LNCAP (cell line): ENCODE results near the gene ZNF575.

Experiments
- TF ChIP-seq, protein P1 (sequence below): fragments of 450-650 bp; IDR thresholded peaks from 2 replicates; pipeline ENCODE4 v1.5.1; 2017; ENCODE audit warnings: mild to moderate bottlenecking

ZNF575 gene

DNA sequence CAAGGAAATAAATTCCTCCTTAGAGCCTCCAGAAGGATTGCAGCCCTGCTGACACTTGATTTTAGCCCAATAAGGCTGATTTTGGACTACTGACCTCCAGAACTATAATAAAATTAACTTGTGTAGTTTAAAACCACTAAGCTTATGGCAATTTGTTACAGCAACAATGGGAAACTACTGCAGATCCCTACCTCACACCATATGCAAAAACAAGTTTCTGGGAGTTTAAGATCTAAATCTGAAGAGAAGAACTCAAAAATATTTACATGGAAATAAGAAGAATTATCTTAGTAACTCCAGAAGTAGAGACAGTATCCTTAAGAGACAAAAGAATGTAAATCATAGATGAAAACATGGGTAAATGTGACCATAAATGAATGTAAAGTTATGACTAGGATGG is 5.9 kb downstream of the ZNF575 start:
- TF ChIP-seq, protein P1, sequence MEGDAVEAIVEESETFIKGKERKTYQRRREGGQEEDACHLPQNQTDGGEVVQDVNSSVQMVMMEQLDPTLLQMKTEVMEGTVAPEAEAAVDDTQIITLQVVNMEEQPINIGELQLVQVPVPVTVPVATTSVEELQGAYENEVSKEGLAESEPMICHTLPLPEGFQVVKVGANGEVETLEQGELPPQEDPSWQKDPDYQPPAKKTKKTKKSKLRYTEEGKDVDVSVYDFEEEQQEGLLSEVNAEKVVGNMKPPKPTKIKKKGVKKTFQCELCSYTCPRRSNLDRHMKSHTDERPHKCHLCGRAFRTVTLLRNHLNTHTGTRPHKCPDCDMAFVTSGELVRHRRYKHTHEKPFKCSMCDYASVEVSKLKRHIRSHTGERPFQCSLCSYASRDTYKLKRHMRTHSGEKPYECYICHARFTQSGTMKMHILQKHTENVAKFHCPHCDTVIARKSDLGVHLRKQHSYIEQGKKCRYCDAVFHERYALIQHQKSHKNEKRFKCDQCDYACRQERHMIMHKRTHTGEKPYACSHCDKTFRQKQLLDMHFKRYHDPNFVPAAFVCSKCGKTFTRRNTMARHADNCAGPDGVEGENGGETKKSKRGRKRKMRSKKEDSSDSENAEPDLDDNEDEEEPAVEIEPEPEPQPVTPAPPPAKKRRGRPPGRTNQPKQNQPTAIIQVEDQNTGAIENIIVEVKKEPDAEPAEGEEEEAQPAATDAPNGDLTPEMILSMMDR: no peak

DNA sequence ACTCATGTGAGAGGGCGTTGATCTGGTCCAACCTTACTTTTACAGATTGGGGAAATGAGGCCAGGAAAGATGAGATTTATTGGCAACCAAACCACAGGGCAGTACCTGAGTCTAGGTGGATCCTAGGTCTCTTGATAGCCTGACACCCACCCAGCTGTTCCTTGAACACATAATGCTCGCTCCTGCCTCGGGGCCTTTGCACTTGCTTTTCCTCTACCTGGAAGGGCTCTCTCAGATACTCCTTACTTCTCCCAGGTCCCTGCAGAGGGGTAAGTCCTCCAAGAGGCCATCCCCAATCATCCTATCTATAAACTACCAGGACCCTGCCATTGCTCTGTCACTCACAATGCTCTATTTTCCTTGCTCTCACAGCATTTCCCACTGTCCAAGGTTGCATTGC is 7.4 kb downstream of the ZNF575 start:
- TF ChIP-seq, protein P1: no peak

DNA sequence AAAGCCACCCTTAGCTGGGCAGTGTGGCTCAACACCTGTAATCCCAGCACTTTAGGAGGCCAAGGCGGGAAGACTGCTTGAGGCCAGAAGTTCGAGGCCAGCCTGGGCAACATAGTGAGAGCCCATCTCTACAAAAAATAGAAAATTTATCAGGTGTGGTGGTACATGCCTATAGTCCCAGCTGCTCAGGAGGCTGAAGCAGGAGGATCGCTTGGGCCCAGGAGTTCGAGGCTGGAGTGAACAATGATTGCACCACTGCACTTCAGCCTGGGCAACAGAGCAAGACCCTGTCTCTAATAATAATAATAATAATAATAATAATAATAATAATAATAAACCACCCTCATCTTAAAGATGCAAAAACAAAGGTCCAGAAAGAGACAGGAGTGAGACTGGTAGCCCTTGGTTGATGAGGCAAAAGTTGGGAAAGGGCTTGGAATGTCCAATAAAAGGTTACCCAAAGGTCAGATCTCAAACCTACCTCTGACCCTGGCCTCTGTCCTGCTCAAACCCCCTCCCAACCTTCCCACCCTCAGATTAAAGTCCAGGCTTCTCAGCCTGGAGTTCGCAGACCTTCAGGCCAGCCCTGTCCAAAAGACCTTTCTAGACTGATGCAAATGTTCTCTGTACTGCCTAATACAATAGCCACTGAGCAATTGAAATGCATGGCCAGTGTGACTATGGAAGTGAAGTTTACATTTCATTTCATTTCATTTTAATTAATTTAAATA is 9.1 kb downstream of the ZNF575 start:
- TF ChIP-seq, protein P1: no peak

DNA sequence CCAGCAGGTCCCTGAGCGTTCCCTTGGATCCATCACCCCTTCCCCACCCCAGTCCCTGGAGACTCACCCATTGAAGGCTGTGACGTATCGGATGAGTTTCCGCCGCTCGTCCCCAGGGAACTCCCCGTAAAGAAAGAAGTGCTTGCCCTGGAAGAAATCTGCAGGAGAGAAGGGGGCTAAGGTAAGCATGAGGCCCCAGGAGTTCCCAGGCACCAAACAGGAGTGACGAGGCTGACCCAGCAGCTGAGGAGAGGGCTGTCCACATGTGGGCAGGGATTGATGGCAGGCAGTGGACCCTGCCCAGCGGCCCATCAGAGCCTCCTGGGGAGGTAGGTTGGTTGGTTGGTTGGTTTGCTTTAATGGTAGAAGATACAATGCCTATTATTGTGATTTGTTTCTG is 11.1 kb downstream of the ZNF575 start:
- TF ChIP-seq, protein P1: no peak

DNA sequence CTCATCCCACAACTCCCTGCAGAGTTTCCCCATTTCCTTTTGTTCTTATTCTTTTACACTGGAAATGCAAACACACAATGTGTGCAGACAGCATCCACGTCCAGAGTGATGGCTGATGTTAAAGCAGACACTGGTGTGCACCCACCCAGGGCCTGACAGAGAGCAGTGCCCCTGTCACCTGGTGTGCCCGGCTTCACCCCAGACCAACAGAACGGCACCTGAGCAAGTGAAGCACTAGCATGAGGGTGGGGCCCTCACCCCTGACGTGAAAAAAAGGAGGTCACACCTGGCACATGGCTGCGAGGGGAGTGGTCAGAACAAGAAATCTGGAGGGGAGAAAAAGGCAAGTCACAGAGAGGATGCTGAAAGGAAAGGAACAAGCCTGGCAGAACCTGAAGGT is 12.3 kb downstream of the ZNF575 start:
- TF ChIP-seq, protein P1: no peak

DNA sequence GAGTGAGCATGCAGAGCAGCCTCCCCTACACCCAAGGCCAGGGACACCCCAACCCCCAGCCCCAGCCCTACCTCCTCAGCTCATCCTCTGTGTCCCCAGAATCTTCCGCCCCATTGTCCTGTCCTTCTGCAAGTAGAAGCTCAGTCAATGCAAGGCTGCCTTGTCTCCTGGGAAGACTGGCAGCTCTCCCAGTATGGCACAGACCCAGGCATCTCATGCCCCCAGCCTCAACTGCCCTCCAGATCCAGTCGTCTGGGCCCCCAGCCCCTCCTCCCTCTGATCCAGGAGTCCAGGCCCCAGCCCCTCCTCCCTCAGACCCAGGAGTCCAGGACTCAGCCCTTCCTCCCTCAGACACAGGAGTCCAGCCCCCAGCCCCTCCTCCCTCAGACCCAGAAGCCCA is 13.0 kb downstream of the ZNF575 start:
- TF ChIP-seq, protein P1: no peak

DNA sequence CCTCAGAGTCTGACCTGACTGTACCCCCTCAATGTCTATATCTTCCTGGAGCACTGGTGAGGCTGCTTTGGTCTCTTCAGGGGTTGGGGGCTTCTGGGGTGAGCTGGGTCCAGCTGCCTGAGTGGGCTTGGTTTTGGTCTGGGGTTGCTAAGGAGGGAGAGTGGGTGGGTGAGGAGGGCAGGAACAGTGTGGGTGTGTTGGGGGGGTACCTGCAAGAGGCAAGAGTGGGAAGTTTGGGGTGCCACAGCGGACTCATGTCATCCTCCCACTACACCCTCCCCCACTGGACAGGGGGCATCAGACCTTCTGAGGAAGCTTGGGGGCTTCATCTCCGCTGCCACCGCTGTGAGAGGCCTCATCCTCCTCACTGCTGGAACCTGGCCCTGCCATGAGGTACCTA is 13.6 kb downstream of the ZNF575 start:
- TF ChIP-seq, protein P1: no peak

DNA sequence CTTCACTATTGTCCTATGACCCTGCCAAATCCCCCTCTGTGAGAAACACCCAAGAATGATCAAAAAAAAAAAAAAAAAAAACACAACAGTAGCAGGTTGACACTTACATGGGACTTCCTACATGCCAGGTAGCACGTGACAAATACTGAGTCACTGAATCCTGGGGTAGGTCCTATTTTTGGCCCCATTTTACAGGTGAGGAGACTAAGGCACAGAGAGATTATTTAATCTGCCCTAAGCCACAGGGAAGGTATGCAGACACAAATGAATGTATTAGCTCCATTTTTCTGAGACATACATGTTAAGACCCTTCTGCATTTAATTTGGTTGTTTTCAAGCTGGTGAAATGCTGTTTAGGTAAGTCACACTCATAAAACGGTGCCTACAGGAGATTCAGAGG is 15.7 kb downstream of the ZNF575 start:
- TF ChIP-seq, protein P1: no peak
